ENCODE data around the gene ZNF586. TPM values are rescaled to one million over a fixed set of nuclear protein-coding genes. Genes with fewer than 3 reads are reported as not detected.

The ZNF586 gene
- total RNA-seq, result 14.3 and 18.7 TPM in 2 replicates

GRCh38 chr19:57769345-57770131 is at the start of gene ZNF586:
TSS of gene ZNF586 (plus strand) at chr19:57769676. CDS start at chr19:57769843, 167 bp downstream.

GRCh38 chr19:57746580-57747471 is 22.6 kb upstream of the ZNF586 start, which contains the start of gene ZNF776:
TSS of gene ZNF776 (plus strand) at chr19:57746815. CDS start at chr19:57747059, 244 bp downstream.

GRCh38 chr19:57814505-57815246 is 45.2 kb downstream of the ZNF586 start, which contains the start of gene ZNF552:
TSS of gene ZNF552 (minus strand) at chr19:57814913. CDS start at chr19:57814743, 170 bp downstream.

GRCh38 chr19:57830071-57830602 is 60.7 kb downstream of the ZNF586 start, which contains the start of gene ZNF587B:
TSS of gene ZNF587B (plus strand) at chr19:57830299. CDS start at chr19:57830529, 230 bp downstream.

Other genes with a start within 250 kb of the ZNF586 start
- gene ZNF549, start 242.3 kb upstream of the ZNF586 start, total RNA-seq, result 4.8 and 4.9 TPM in 2 replicates
- 9.0 and 11.0 TPM in 2 replicates for gene ZNF550, start 209.8 kb upstream of the ZNF586 start, total RNA-seq
- 6.0 TPM in 2 replicates for gene ZNF416, start 190.8 kb upstream of the ZNF586 start, total RNA-seq
- 4.7 and 9.2 TPM in 2 replicates for gene ZIK1, start 185.5 kb upstream of the ZNF586 start, total RNA-seq
- gene ZNF530, start 169.8 kb upstream of the ZNF586 start, total RNA-seq, result 5.1 and 13.3 TPM in 2 replicates
- 19.9 and 20.1 TPM in 2 replicates for gene ZNF134, start 155.4 kb upstream of the ZNF586 start, total RNA-seq
- 6.7 and 7.1 TPM in 2 replicates for gene ZNF211, start 136.5 kb upstream of the ZNF586 start, total RNA-seq
- gene ZSCAN4, start 100.7 kb upstream of the ZNF586 start, total RNA-seq, result not detected in 2 replicates
- 3.4 and 7.1 TPM in 2 replicates for gene ZNF551, start 87.7 kb upstream of the ZNF586 start, total RNA-seq
- 0.44 and 0.87 TPM in 2 replicates for gene ZNF154, start 60.5 kb upstream of the ZNF586 start, total RNA-seq
- 7.4 and 8.0 TPM in 2 replicates for gene ZNF671, start 42.1 kb upstream of the ZNF586 start, total RNA-seq
- gene ZNF776, start 22.9 kb upstream of the ZNF586 start, total RNA-seq, result 9.7 and 11.2 TPM in 2 replicates
- gene ZNF552, start 45.2 kb downstream of the ZNF586 start, total RNA-seq, result 7.7 and 9.6 TPM in 2 replicates
- 20.5 and 29.8 TPM in 2 replicates for gene ZNF587B, start 60.6 kb downstream of the ZNF586 start, total RNA-seq
- gene ZNF587, start 80.2 kb downstream of the ZNF586 start, total RNA-seq, result 31.8 and 36.2 TPM in 2 replicates
- gene ZNF814, start 119.4 kb downstream of the ZNF586 start, total RNA-seq, result 6.5 and 7.0 TPM in 2 replicates
- 17.3 and 25.7 TPM in 2 replicates for gene ZNF417, start 146.9 kb downstream of the ZNF586 start, total RNA-seq
- 6.5 and 8.4 TPM in 2 replicates for gene ZNF418, start 165.7 kb downstream of the ZNF586 start, total RNA-seq
- 3.6 and 5.6 TPM in 2 replicates for gene ZNF256, start 178.0 kb downstream of the ZNF586 start, total RNA-seq
- not detected in 2 replicates for gene C19orf18, start 204.9 kb downstream of the ZNF586 start, total RNA-seq
- 11.6 and 18.1 TPM in 2 replicates for gene ZNF606, start 233.1 kb downstream of the ZNF586 start, total RNA-seq